Stimulated activated CD8-positive, alpha-beta memory T cell treated with anti-CD3 and anti-CD28 coated beads, Interleukin-12 subunit alpha, Interleukin-12 subunit beta, amount 100 ng/mL, for 1 hour (primary cell): Measurements from ENCODE around the gene ATP1A1.
A peak's percentile ranks its signal among the peaks of the same experiment; 100 is the strongest.

Source experiments
- DNase-seq: peaks from one replicate; pipeline ENCODE4 v3.0.0-alpha.2; 2020; ENCODE audit warnings: low read depth

The ATP1A1 gene

GRCh38 chr1:116415200-116415698, 42.2 kb downstream of the ATP1A1 start:
- DNase-seq, result no peak

- no peak for DNase-seq
These were observed 42.9 kb downstream of the ATP1A1 start for GRCh38 chr1:116415699-116416533.

GRCh38 chr1:116416854-116417513, 43.9 kb downstream of the ATP1A1 start:
- no peak for DNase-seq

GRCh38 chr1:116417678-116418077, 44.6 kb downstream of the ATP1A1 start:
- DNase-seq, result no peak

GRCh38 chr1:116418091-116418830, 45.2 kb downstream of the ATP1A1 start:
- peak; percentile 68 for DNase-seq

- no peak for DNase-seq
These were observed 47.6 kb downstream of the ATP1A1 start for GRCh38 chr1:116420417-116421200.

- no peak for DNase-seq
These were observed 51.4 kb downstream of the ATP1A1 start for GRCh38 chr1:116424438-116424837.

- DNase-seq, result no peak
These were observed 51.8 kb downstream of the ATP1A1 start for GRCh38 chr1:116424863-116425262.

- no peak for DNase-seq
These were observed 52.9 kb downstream of the ATP1A1 start for GRCh38 chr1:116425987-116426386.

GRCh38 chr1:116426401-116426800, 53.4 kb downstream of the ATP1A1 start:
- DNase-seq, result no peak

GRCh38 chr1:116428576-116428975, 55.5 kb downstream of the ATP1A1 start:
- DNase-seq, result no peak

- no peak for DNase-seq
These were observed 56.9 kb downstream of the ATP1A1 start for GRCh38 chr1:116429821-116430374.

GRCh38 chr1:116431870-116432500, 58.9 kb downstream of the ATP1A1 start:
- no peak for DNase-seq

- no peak for DNase-seq
These were observed 59.7 kb downstream of the ATP1A1 start for GRCh38 chr1:116432655-116433265.

- DNase-seq, result no peak
These were observed 60.5 kb downstream of the ATP1A1 start for GRCh38 chr1:116433275-116434257.

- DNase-seq, result no peak
These were observed 61.8 kb downstream of the ATP1A1 start for GRCh38 chr1:116434849-116435248.

GRCh38 chr1:116435806-116436610, 63.0 kb downstream of the ATP1A1 start:
- no peak for DNase-seq

- no peak for DNase-seq
These were observed 63.5 kb downstream of the ATP1A1 start for GRCh38 chr1:116436611-116436970.

GRCh38 chr1:116439701-116440100, 66.7 kb downstream of the ATP1A1 start:
- DNase-seq, result no peak
